Ishikawa (cell line): ENCODE results near the gene TRERF1.

ENCODE experiments used
- CEBPB ChIP-seq: IDR thresholded peaks from 2 replicates; pipeline ENCODE4 v1.6.1; 2012
- CREB1 ChIP-seq: IDR thresholded peaks from 2 replicates; pipeline ENCODE4 v1.6.1; 2012; ENCODE audit warnings: low read depth
- EP300 ChIP-seq: IDR thresholded peaks from 2 replicates; pipeline ENCODE4 v1.6.1; 2012; ENCODE audit warnings: borderline replicate concordance
- FOXM1 ChIP-seq: IDR thresholded peaks from 2 replicates; pipeline ENCODE4 v1.6.1; 2012; ENCODE audit warnings: low read depth, borderline replicate concordance
- MAX ChIP-seq: IDR thresholded peaks from 2 replicates; pipeline ENCODE4 v1.6.1; 2012
- NFIC ChIP-seq: IDR thresholded peaks from 2 replicates; pipeline ENCODE4 v1.6.1; 2012
- RAD21 ChIP-seq: IDR thresholded peaks from 2 replicates; pipeline ENCODE4 v1.6.1; 2012; ENCODE audit warnings: low read depth
- TF ChIP-seq, protein P1 (sequence below): IDR thresholded peaks from 2 replicates; pipeline ENCODE4 v1.6.1; 2012; ENCODE audit warnings: low read depth, mild to moderate bottlenecking

GRCh38 chr6:42296614-42297013, 155.1 kb downstream of the TRERF1 start:
- no peak for TF ChIP-seq CEBPB
- no peak for TF ChIP-seq MAX
- no peak for TF ChIP-seq FOXM1
- no peak for TF ChIP-seq EP300
- no peak for TF ChIP-seq NFIC
- TF ChIP-seq, protein P1, sequence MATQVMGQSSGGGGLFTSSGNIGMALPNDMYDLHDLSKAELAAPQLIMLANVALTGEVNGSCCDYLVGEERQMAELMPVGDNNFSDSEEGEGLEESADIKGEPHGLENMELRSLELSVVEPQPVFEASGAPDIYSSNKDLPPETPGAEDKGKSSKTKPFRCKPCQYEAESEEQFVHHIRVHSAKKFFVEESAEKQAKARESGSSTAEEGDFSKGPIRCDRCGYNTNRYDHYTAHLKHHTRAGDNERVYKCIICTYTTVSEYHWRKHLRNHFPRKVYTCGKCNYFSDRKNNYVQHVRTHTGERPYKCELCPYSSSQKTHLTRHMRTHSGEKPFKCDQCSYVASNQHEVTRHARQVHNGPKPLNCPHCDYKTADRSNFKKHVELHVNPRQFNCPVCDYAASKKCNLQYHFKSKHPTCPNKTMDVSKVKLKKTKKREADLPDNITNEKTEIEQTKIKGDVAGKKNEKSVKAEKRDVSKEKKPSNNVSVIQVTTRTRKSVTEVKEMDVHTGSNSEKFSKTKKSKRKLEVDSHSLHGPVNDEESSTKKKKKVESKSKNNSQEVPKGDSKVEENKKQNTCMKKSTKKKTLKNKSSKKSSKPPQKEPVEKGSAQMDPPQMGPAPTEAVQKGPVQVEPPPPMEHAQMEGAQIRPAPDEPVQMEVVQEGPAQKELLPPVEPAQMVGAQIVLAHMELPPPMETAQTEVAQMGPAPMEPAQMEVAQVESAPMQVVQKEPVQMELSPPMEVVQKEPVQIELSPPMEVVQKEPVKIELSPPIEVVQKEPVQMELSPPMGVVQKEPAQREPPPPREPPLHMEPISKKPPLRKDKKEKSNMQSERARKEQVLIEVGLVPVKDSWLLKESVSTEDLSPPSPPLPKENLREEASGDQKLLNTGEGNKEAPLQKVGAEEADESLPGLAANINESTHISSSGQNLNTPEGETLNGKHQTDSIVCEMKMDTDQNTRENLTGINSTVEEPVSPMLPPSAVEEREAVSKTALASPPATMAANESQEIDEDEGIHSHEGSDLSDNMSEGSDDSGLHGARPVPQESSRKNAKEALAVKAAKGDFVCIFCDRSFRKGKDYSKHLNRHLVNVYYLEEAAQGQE, result no peak
- TF ChIP-seq CREB1, result no peak
- TF ChIP-seq RAD21, result no peak
